ENCODE measurements around the gene VMP1. TPM values are rescaled to one million over a fixed set of nuclear protein-coding genes. Genes with fewer than 3 reads are reported as not detected.

Gene VMP1
- total and polyA plus RNA-seq, 4 donors, result 43.3 to 507 (median 352) TPM

DNA sequence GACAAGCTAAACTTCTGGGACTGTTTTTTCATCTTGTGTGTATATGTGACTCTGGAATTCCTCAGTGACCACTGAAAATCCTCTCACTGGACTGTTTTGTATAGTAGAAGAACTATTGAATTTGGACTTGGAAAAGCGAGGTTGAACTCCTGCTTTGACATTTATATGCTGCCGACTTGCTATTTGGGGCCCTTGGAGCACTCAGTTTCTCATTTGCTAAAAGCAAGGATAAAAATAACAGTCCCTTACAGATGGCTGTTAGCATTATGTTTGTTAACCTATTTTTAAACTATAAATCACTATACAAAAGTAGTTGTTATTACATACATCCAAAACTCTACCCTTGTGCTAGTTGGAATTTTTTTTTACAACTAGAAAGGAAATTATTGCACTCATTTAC lies 9.0 kb downstream of the VMP1 start:
- intact Hi-C loops (cut with DNase I), result no loop called here
- no peaks in the 10 kb centered on the region for H3K27me3 ChIP-seq (ENCODE audit: control insufficient read depth in 1 of 2, insufficient read depth in 2 of 2, low read length in 1 of 2)
- 15 to 35% methylated on average over 2 of the region's 2 CpGs for WGBS, 2 donors
- no peak for ATAC-seq (ENCODE audit: low FRiP score)
- no peaks in the 10 kb centered on the region for H3K9me3 ChIP-seq (ENCODE audit: control insufficient read depth, low read length)
- H3K27ac ChIP-seq (ENCODE audit: low read depth in 1 of 2, low read length in 2 of 2), result no peak overlapping the region
- no peak overlapping the region for H3K4me3 ChIP-seq (ENCODE audit: low read length in 2 of 2)
- no peaks in the 10 kb centered on the region for H3K4me1 ChIP-seq (ENCODE audit: control insufficient read depth in 1 of 2, insufficient read depth in 2 of 2, low read length in 2 of 2)
- no peak for DNase-seq
- H3K36me3 ChIP-seq (ENCODE audit: control insufficient read depth in 1 of 2, insufficient read depth in 2 of 2, low read length in 1 of 2), result no peaks in the 10 kb centered on the region

DNA sequence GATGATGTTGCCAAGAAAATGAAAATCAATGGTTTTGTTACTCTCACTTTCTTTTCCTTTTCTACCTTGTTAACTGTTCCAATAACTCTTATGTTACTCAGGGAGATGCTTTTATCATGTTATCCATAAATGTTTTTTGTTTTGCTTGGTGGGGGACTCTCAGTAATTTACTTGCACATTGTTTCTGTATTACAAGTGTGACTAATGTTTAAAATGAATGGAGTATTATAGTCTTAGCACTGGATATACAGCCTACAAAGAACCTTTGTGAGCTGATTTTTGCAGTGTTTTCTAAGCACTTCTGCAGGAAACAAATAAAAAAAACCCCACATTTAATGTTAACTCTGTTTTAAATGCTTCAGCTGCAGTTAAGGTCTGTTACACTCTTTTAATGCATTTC lies 12.1 kb downstream of the VMP1 start:
- Histone ChIP-seq H3K9me3 (ENCODE audit: control insufficient read depth, low read length) (no peaks in the 10 kb centered on the region), H3K36me3 (ENCODE audit: control insufficient read depth in 1 of 2, insufficient read depth in 2 of 2, low read length in 1 of 2) (no peaks in the 10 kb centered on the region), H3K4me1 (ENCODE audit: control insufficient read depth in 1 of 2, insufficient read depth in 2 of 2, low read length in 2 of 2) (no peaks in the 10 kb centered on the region), H3K27me3 (ENCODE audit: control insufficient read depth in 1 of 2, insufficient read depth in 2 of 2, low read length in 1 of 2) (no peaks in the 10 kb centered on the region), H3K4me3 (ENCODE audit: low read length in 2 of 2) (no peak overlapping the region), H3K27ac (ENCODE audit: low read depth in 1 of 2, low read length in 2 of 2) (no peak overlapping the region)
- ATAC-seq (ENCODE audit: low FRiP score) (no peak), DNase-seq (no peak)
- intact Hi-C loops (cut with DNase I), result no loop called here

DNA sequence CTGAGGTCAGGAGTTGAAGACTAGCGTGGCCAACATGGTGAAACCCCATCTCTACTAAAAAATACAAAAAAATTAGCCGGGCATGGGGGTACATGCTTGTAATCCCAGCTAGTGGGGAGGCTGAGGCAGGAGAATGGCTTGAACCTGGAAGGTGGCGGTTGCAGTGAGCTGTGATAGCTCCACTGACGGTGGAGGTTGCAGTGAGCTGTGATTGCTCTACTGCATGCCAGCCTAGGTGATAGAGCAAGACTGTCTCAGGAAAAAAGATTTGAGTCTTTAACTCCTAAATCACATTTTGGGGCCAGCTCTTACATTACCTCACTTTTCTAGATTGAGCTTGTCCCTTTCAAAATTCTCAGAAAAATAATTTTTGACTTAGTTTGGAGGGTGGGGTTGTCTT lies 15.2 kb downstream of the VMP1 start:
- Histone ChIP-seq H3K27ac (ENCODE audit: low read depth in 1 of 2, low read length in 2 of 2) (no peak overlapping the region), H3K36me3 (ENCODE audit: control insufficient read depth in 1 of 2, insufficient read depth in 2 of 2, low read length in 1 of 2) (no peaks in the 10 kb centered on the region), H3K9me3 (ENCODE audit: control insufficient read depth, low read length) (no peaks in the 10 kb centered on the region), H3K27me3 (ENCODE audit: control insufficient read depth in 1 of 2, insufficient read depth in 2 of 2, low read length in 1 of 2) (no peaks in the 10 kb centered on the region), H3K4me1 (ENCODE audit: control insufficient read depth in 1 of 2, insufficient read depth in 2 of 2, low read length in 2 of 2) (no peaks in the 10 kb centered on the region), H3K4me3 (ENCODE audit: low read length in 2 of 2) (no peak overlapping the region)
- intact Hi-C loops (cut with DNase I), result no loop called here
- DNase-seq, result no peak
- no peak for ATAC-seq (ENCODE audit: low FRiP score)
- WGBS, 2 donors, result 90 to 92% methylated on average over 4 of the region's 4 CpGs

DNA sequence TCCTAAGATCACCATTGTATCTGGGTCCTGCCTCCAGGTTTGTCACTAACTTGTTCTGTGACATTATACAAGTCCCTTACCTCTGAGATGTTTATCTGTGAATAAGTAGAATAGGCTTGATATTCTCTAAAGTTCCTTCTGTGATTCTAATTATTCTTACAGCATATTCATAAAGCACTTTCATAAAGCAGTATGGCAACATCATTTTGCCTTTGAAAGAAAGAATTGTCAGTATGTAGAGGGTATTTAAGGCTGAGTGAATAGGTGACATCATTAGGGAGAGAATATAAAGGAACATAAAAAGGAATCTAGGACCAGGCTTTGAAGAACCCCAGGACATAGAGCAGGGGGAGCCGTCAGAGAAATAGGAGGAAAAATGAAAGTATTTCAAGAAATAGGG lies 15.6 kb downstream of the VMP1 start:
- H3K27ac ChIP-seq (ENCODE audit: low read depth in 1 of 2, low read length in 2 of 2), result no peak overlapping the region
- DNase-seq (no peak), ATAC-seq (ENCODE audit: low FRiP score) (no peak)
- H3K4me1 ChIP-seq (ENCODE audit: control insufficient read depth in 1 of 2, insufficient read depth in 2 of 2, low read length in 2 of 2), result no peaks in the 10 kb centered on the region
- no peaks in the 10 kb centered on the region for H3K27me3 ChIP-seq (ENCODE audit: control insufficient read depth in 1 of 2, insufficient read depth in 2 of 2, low read length in 1 of 2)
- no peaks in the 10 kb centered on the region for H3K36me3 ChIP-seq (ENCODE audit: control insufficient read depth in 1 of 2, insufficient read depth in 2 of 2, low read length in 1 of 2)
- WGBS, 2 donors, result 43 to 51% methylated on average over 1 of the region's 1 CpG
- H3K4me3 ChIP-seq (ENCODE audit: low read length in 2 of 2), result no peak overlapping the region
- no peaks in the 10 kb centered on the region for H3K9me3 ChIP-seq (ENCODE audit: control insufficient read depth, low read length)
- intact Hi-C loops (cut with DNase I), result no loop called here

DNA sequence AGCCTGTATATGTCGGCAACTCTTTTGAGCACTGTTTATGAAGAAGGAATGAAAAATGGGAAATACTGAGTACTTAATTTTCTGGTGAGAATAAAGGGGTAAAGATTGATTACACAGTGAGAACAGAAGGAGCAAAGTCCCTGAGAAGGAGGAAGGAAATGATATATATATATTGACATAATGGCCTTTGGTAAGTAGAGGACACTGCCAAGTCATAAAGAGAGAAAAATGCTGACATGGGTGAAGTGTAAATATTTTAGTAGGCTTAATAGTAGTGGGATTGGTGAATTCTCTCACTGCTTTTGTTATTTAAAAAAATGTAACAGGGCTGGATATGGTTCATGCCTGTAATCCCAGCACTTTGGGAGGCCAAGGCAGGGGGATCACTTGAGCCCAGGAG lies 16.2 kb downstream of the VMP1 start:
- Histone ChIP-seq H3K36me3 (ENCODE audit: control insufficient read depth in 1 of 2, insufficient read depth in 2 of 2, low read length in 1 of 2) (no peaks in the 10 kb centered on the region), H3K4me3 (ENCODE audit: low read length in 2 of 2) (no peak overlapping the region), H3K27me3 (ENCODE audit: control insufficient read depth in 1 of 2, insufficient read depth in 2 of 2, low read length in 1 of 2) (no peaks in the 10 kb centered on the region), H3K4me1 (ENCODE audit: control insufficient read depth in 1 of 2, insufficient read depth in 2 of 2, low read length in 2 of 2) (no peaks in the 10 kb centered on the region), H3K27ac (ENCODE audit: low read depth in 1 of 2, low read length in 2 of 2) (no peak overlapping the region), H3K9me3 (ENCODE audit: control insufficient read depth, low read length) (no peaks in the 10 kb centered on the region)
- ATAC-seq (ENCODE audit: low FRiP score), result no peak
- intact Hi-C loops (cut with DNase I), result no loop called here
- no peak for DNase-seq
- WGBS, 2 donors, result 66 to 75% methylated on average over 1 of the region's 1 CpG

DNA sequence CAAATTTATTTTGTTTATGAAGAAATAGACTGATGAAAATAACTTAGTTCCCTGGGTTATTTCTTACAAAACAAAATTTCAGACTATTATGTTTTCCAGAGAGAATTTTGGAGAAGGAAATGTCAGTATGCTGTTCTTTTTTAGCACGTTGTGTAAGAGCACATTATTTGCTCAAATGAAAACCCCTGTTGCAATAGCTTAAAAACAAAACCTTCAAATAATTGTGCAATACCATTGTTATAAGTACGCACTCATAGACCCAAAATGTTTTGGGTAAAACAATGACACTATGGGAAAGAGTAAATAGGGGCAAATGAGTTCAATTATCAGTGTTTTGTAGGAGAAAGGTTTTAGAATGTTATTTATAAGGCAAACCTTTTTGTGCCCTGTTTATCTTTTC lies 18.2 kb downstream of the VMP1 start:
- no peaks in the 10 kb centered on the region for H3K9me3 ChIP-seq (ENCODE audit: control insufficient read depth, low read length)
- no peaks in the 10 kb centered on the region for H3K4me1 ChIP-seq (ENCODE audit: control insufficient read depth in 1 of 2, insufficient read depth in 2 of 2, low read length in 2 of 2)
- DNase-seq, result no peak
- H3K4me3 ChIP-seq (ENCODE audit: low read length in 2 of 2), result no peak overlapping the region
- no peaks in the 10 kb centered on the region for H3K27me3 ChIP-seq (ENCODE audit: control insufficient read depth in 1 of 2, insufficient read depth in 2 of 2, low read length in 1 of 2)
- intact Hi-C loops (cut with DNase I), result loop anchor here in 1 of 2 donors (5.0 kb wide), 1 partner anchor 327 kb away; no protein-coding TSS in a partner anchor
- WGBS, 2 donors, result 19 to 23% methylated on average over 2 of the region's 2 CpGs
- ATAC-seq (ENCODE audit: low FRiP score), result peak; percentile 84
- H3K36me3 ChIP-seq (ENCODE audit: control insufficient read depth in 1 of 2, insufficient read depth in 2 of 2, low read length in 1 of 2), result no peaks in the 10 kb centered on the region
- H3K27ac ChIP-seq (ENCODE audit: low read depth in 1 of 2, low read length in 2 of 2), result no peak overlapping the region

DNA sequence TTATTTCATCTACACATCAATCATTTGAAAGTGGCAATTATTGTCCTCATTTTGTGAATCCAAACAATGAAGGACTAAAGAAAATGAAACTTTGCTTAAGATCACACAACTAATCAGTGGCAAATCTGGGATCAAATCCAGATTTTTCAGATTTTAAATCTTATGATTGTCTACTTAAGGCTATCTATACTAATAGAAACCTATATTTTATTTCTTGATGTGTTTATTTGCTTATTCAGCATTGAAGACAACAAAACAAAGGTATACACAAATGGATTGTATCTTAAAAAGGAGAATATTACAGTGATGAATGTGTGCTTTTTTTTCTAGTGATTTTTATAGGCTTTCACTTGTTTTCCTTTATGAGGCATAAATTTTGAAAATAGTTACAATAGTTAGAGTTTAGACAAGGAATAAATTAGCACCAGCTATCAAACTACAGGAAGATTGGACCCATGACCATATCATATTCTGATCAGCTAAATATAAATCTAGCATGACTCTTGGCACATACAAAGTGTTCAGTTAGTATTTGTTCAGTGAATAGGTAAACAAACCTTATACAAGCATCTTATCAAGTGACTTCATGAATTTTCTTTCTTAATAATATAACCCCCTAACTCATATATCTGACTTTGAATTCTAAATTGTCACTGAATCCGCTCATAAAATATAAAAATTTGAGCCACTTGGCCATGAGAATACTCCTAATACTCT lies 20.5 kb downstream of the VMP1 start:
- ATAC-seq (ENCODE audit: low FRiP score) (no peak), DNase-seq (no peak)
- Histone ChIP-seq H3K36me3 (ENCODE audit: control insufficient read depth in 1 of 2, insufficient read depth in 2 of 2, low read length in 1 of 2) (no peaks in the 10 kb centered on the region), H3K4me1 (ENCODE audit: control insufficient read depth in 1 of 2, insufficient read depth in 2 of 2, low read length in 2 of 2) (no peaks in the 10 kb centered on the region), H3K27me3 (ENCODE audit: control insufficient read depth in 1 of 2, insufficient read depth in 2 of 2, low read length in 1 of 2) (no peaks in the 10 kb centered on the region), H3K9me3 (ENCODE audit: control insufficient read depth, low read length) (no peaks in the 10 kb centered on the region), H3K4me3 (ENCODE audit: low read length in 2 of 2) (no peak overlapping the region), H3K27ac (ENCODE audit: low read depth in 1 of 2, low read length in 2 of 2) (no peak overlapping the region)
- 92 to 97% methylated on average over 1 of the region's 1 CpG for WGBS, 2 donors
- intact Hi-C loops (cut with DNase I), result loop anchor here in 1 of 2 donors (5.0 kb wide), 1 partner anchor 324 kb away; no protein-coding TSS in a partner anchor

DNA sequence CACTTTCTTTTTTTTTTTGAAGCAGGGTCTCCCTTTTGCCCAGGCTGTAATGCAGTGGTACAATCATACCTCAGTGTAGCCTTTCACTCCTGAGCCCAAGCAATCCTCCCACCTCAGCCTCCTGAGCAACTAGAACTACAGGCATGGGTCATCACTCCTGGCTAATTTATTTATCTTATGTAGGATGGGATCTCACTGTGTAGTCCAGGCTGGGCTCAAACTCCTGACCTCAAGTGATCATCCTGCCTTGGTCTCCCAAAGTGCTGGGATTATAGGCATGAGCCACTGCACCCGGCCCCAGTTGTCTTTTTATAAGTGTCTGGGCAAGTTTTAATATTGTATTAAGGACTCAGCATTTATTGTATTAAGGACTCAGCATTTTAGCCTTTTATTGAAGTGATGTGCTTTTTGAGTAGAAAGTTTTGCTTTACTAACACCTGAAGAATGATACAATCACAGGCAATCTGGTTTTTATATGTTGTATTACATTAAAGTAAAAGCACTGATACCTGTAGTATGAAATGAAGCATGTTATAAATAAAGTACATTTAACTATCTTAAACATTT lies 22.9 kb downstream of the VMP1 start:
- H3K4me3 ChIP-seq (ENCODE audit: low read length in 2 of 2), result no peak overlapping the region
- intact Hi-C loops (cut with DNase I), result no loop called here
- no peaks in the 10 kb centered on the region for H3K9me3 ChIP-seq (ENCODE audit: control insufficient read depth, low read length)
- no peak for ATAC-seq (ENCODE audit: low FRiP score)
- H3K27ac ChIP-seq (ENCODE audit: low read depth in 1 of 2, low read length in 2 of 2), result no peak overlapping the region
- 87% methylated on average over 1 of the region's 1 CpG for WGBS, 2 donors
- no peaks in the 10 kb centered on the region for H3K36me3 ChIP-seq (ENCODE audit: control insufficient read depth in 1 of 2, insufficient read depth in 2 of 2, low read length in 1 of 2)
- no peaks in the 10 kb centered on the region for H3K4me1 ChIP-seq (ENCODE audit: control insufficient read depth in 1 of 2, insufficient read depth in 2 of 2, low read length in 2 of 2)
- DNase-seq, result no peak
- H3K27me3 ChIP-seq (ENCODE audit: control insufficient read depth in 1 of 2, insufficient read depth in 2 of 2, low read length in 1 of 2), result no peaks in the 10 kb centered on the region

DNA sequence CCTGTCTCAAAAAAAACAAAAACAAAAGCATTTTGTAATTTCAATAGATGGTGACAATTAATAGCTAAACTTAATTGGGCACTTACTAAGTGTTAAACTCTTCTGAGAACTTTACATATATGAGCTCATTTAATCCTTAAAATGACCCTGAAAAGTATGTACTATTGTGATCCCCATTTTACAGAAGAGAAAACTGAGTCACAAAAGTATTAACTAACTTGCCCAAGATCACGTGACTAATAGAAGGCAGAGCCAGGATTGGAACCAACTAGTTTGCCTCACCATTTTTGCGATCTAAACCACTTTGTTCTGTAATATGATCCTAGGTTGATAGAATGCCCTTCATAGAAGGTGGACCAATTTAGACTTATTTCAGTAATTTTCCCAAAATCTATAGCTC lies 26.2 kb downstream of the VMP1 start:
- Histone ChIP-seq H3K27me3 (ENCODE audit: control insufficient read depth in 1 of 2, insufficient read depth in 2 of 2, low read length in 1 of 2) (no peaks in the 10 kb centered on the region), H3K4me1 (ENCODE audit: control insufficient read depth in 1 of 2, insufficient read depth in 2 of 2, low read length in 2 of 2) (no peaks in the 10 kb centered on the region), H3K9me3 (ENCODE audit: control insufficient read depth, low read length) (no peaks in the 10 kb centered on the region), H3K4me3 (ENCODE audit: low read length in 2 of 2) (no peak overlapping the region), H3K27ac (ENCODE audit: low read depth in 1 of 2, low read length in 2 of 2) (no peak overlapping the region), H3K36me3 (ENCODE audit: control insufficient read depth in 1 of 2, insufficient read depth in 2 of 2, low read length in 1 of 2) (peaks cover 0 to 5% of the 10 kb centered on the region in 2 donors)
- intact Hi-C loops (cut with DNase I), result no loop called here
- DNase-seq, result no peak
- no peak for ATAC-seq (ENCODE audit: low FRiP score)
- 91 to 97% methylated on average over 2 of the region's 2 CpGs for WGBS, 2 donors
